HL-60/S4 treated with retinoic acid at 250 ng/mL for 4 days and 3 days (cell line): ENCODE data around the gene RHAG.
"Not testable (repeated sequence)": the region's sequence is repeated elsewhere in the genome, so short reads cannot be mapped to it uniquely, and the experiment has no call there.

ENCODE experiments used
- in situ Hi-C: fragments of 300-500 bp; cut with MboI; formaldehyde crosslinking; loops from 2 replicates; pipeline ENCODE4 v1.7.0; 2022; ENCODE audit warnings: low sequenced_read_pairs

The RHAG gene

GRCh38 chr6:49636713-49637349 is at the start of gene RHAG:
Gene RHAG (minus strand): TSS chr6:49636839. CDS start chr6:49636812, 27 bp downstream.
- in situ Hi-C loops = no loop called here

GRCh38 chr6:49676671-49677281 is 40.1 kb upstream of the RHAG start:
- in situ Hi-C loops = no loop called here

- in situ Hi-C loops = no loop called here
Observed at GRCh38 chr6:49675816-49676215, 39.2 kb upstream of the RHAG start.

- in situ Hi-C loops = no loop called here
Observed at GRCh38 chr6:49668083-49668511, 31.5 kb upstream of the RHAG start.

GRCh38 chr6:49666930-49667757 is 30.5 kb upstream of the RHAG start:
- in situ Hi-C loops = no loop called here

- in situ Hi-C loops = no loop called here
Observed at GRCh38 chr6:49666480-49666879, 29.8 kb upstream of the RHAG start.

- in situ Hi-C loops = no loop called here
Observed at GRCh38 chr6:49664817-49665216, 28.2 kb upstream of the RHAG start.

GRCh38 chr6:49664054-49664453 is 27.4 kb upstream of the RHAG start:
- in situ Hi-C loops = not testable (repeated sequence)

GRCh38 chr6:49662892-49663261 is 26.2 kb upstream of the RHAG start:
- in situ Hi-C loops = no loop called here

- in situ Hi-C loops = no loop called here
Observed at GRCh38 chr6:49662231-49662891, 25.7 kb upstream of the RHAG start.

GRCh38 chr6:49653942-49654341 is 17.3 kb upstream of the RHAG start:
- in situ Hi-C loops = no loop called here

- in situ Hi-C loops = no loop called here
Observed at GRCh38 chr6:49653438-49653837, 16.8 kb upstream of the RHAG start.

GRCh38 chr6:49651239-49651638 is 14.6 kb upstream of the RHAG start:
- in situ Hi-C loops = no loop called here

- in situ Hi-C loops = no loop called here
Observed at GRCh38 chr6:49649988-49650387, 13.3 kb upstream of the RHAG start.

GRCh38 chr6:49648036-49648435 is 11.4 kb upstream of the RHAG start:
- in situ Hi-C loops = no loop called here

GRCh38 chr6:49647476-49647875 is 10.8 kb upstream of the RHAG start:
- in situ Hi-C loops = no loop called here

- in situ Hi-C loops = no loop called here
Observed at GRCh38 chr6:49646942-49647341, 10.3 kb upstream of the RHAG start.

- in situ Hi-C loops = no loop called here
Observed at GRCh38 chr6:49646130-49646824, 9.6 kb upstream of the RHAG start.

GRCh38 chr6:49645139-49645538 is 8.5 kb upstream of the RHAG start:
- in situ Hi-C loops = no loop called here

- in situ Hi-C loops = no loop called here
Observed at GRCh38 chr6:49639177-49639817, 2.7 kb upstream of the RHAG start.
